Epithelial cell of umbilical artery (primary cell): ENCODE measurements around the gene EDRF1. TPM values are rescaled to one million over a fixed set of nuclear protein-coding genes. Genes with fewer than 3 reads are reported as not detected.

Experiments used
- total RNA-seq: library from RNA; depleted of rRNA; stranded (reverse); fragments of >200 nt; gene quantifications from 2 replicates; pipeline ENCODE4 v1.2.3, GENCODE V29; 2014

Gene EDRF1, protein sequence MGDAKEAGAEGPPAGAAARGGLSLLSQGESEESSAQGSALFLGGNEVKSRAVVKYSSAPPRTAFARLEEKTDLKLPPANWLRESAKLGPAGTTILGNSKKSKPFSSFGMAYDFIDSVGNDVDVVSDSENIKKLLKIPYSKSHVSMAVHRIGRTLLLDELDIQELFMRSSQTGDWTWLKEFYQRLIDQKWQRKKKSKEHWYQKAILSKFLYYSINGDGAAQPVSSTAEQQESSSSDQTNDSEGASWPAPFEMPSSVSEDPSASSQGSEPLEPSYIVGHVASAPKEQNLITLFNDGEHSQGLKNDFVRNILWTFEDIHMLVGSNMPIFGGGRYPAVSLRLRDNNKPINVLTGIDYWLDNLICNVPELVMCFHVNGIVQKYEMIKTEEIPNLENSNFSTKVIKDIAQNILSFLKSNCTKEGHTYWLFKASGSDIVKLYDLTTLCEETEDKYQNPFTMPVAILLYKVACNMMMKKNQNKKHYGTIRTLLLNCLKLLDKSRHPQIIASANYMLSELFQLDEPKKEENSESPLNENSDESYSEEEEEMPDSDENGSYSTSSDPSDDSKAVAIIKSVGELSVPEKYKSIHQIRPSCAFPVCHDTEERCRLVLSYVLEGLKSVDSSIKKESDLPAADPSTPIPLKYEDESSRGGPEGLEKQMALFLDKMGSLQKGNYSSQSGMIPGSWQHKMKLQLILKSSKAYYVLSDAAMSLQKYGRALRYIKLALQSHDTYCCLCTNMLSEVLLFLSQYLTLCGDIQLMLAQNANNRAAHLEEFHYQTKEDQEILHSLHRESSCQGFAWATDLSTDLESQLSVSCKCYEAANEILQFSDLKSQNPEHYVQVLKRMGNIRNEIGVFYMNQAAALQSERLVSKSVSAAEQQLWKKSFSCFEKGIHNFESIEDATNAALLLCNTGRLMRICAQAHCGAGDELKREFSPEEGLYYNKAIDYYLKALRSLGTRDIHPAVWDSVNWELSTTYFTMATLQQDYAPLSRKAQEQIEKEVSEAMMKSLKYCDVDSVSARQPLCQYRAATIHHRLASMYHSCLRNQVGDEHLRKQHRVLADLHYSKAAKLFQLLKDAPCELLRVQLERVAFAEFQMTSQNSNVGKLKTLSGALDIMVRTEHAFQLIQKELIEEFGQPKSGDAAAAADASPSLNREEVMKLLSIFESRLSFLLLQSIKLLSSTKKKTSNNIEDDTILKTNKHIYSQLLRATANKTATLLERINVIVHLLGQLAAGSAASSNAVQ
- 13.6 and 21.7 TPM in 2 replicates for total RNA-seq

DNA sequence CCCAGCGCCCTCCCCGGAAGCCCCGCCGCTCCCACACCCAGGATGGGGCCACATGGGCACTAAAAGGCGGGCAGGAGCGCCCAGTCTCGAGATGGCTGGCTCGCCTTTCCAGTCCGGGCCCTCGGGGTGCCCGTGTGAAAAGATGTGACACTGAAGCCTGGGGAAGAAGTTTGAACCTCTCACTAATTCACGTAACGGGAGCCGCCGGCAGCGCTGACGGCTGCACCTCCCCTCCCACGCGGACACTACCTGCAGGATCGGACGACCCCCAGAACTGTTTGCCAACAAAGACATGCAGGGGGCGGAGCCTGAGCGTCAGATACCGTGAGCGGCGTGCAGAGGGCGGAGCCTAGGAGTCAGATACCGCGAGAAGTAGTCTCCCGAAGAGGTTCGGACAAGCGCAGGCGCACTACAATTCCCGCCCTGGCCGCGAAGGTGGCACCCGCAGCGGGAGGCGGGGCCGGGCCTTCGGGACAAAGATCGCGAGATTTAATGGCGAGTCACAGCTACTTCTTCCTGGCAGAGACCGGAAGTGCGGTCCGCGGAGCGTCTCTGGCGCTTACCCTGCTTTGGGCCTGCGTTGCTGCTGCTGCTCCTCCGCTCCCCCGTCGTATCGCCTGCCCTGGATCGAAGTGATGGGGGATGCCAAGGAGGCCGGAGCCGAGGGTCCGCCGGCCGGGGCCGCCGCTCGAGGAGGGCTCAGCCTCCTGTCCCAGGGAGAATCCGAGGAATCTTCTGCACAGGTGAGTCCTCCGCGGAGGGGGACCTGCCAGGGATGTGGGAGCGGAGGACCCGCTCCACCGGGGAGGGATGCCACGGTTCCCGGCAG lies at the start of gene EDRF1:
Gene EDRF1, plus strand, starts transcription at position 537 of the 829 bp plus-strand sequence. Its CDS starts 99 bp downstream, at position 636.

DNA sequence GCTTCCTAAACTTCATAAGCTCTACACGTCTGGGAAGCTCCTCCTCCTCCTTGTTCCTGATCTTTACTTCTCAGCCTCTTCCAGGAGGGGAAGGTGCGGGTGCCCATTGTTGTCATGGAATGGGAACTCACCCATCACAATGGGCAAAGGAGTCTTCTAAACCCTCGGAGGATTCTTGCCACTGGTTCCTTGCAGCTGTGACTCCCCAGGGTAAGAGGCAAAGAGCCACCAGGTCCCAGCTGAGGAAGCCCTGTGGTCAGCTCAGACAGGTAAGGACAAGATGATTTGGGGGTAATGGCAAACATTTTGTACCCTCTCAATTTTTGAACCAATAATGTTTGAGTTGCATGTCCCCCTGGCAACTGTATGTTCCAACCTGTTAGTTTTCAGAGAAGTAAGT lies 36.4 kb upstream of the EDRF1 start, which contains the start of gene TEX36:
Gene TEX36, minus strand, starts transcription at position 101 of the 400 bp plus-strand sequence. CDS start 174 bp downstream, outside the sequence.

DNA sequence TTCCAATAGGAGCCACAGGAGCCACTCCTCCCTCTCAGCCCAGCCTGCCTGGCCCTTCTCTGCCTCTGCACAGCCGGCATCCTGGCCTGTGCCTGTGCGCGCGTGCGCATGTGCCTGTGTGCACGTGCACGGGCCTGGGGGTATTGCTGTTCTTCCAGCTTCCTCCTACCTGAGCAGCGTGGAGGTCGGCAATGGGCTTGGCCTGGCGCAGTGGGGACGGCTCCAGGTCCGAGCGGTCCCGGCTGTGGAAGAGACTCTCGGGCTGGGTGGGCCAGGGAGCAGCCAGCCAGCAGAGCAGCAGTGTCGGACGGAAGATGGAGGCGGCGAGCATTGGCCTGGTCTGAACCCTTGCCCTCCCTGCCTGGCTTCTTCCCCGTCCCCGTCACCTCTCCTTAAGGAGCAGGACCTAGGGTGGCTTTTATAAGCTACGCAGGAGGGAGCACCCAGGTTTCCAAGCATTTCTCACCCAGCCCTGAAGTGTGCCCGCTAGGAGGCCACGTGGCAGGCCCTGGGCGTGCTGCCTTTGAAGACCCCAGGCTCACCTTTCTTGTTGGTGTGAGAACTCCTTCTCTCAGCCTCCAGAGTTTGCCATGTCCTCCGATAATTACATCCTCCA lies 56.1 kb downstream of the EDRF1 start, which contains the start of gene MMP21:
Gene MMP21, minus strand, starts transcription at position 331 of the 616 bp plus-strand sequence. Its CDS starts 0 bp downstream, at position 331.

Other genes with a start within 250 kb of the EDRF1 start
- not detected in 2 replicates for gene TEX36, start 36.5 kb upstream of the EDRF1 start, total RNA-seq
- under 0.01 TPM in 1 of 2 replicates, not detected in the other for gene MMP21, start 56.1 kb downstream of the EDRF1 start, total RNA-seq
- gene UROS, start 103.5 kb downstream of the EDRF1 start, total RNA-seq, result 56.2 and 56.8 TPM in 2 replicates
- 69.5 and 98.6 TPM in 2 replicates for gene BCCIP, start 103.8 kb downstream of the EDRF1 start, total RNA-seq
- 43.9 and 44.1 TPM in 2 replicates for gene DHX32, start 161.6 kb downstream of the EDRF1 start, total RNA-seq
- gene FANK1, start 176.9 kb downstream of the EDRF1 start, total RNA-seq, result 1.1 and 1.6 TPM in 2 replicates